Activated CD4-positive, alpha-beta T cell treated with anti-CD3 and anti-CD28 coated beads, Interleukin-2, amount 50 U/mL, for 1 hour (primary cell): ENCODE measurements around the gene NFAT5.
"Not testable (repeated sequence)": the region's sequence is repeated elsewhere in the genome, so short reads cannot be mapped to it uniquely, and the experiment has no call there.

Source experiments
- DNase-seq: peaks from one replicate; pipeline ENCODE4 v3.0.0-alpha.2; 2020

Gene NFAT5

GRCh38 chr16:69643997-69644396 lies 78.2 kb downstream of the NFAT5 start:
- not testable (repeated sequence) for DNase-seq

GRCh38 chr16:69644790-69645189 lies 79.0 kb downstream of the NFAT5 start:
- DNase-seq = no peak

- no peak for DNase-seq
These were observed 81.3 kb downstream of the NFAT5 start for GRCh38 chr16:69647020-69647419.

- DNase-seq = no peak
These were observed 85.5 kb downstream of the NFAT5 start for GRCh38 chr16:69651217-69651616.

GRCh38 chr16:69654280-69654931 lies 88.6 kb downstream of the NFAT5 start:
- DNase-seq = no peak

GRCh38 chr16:69660166-69660565 lies 94.4 kb downstream of the NFAT5 start:
- no peak for DNase-seq

- DNase-seq = no peak
These were observed 97.1 kb downstream of the NFAT5 start for GRCh38 chr16:69662901-69663300.

GRCh38 chr16:69663846-69664245 lies 98.1 kb downstream of the NFAT5 start:
- DNase-seq = no peak

GRCh38 chr16:69669577-69669976 lies 103.8 kb downstream of the NFAT5 start:
- no peak for DNase-seq

GRCh38 chr16:69672315-69672997 lies 106.7 kb downstream of the NFAT5 start:
- DNase-seq = no peak

- DNase-seq = no peak
These were observed 107.4 kb downstream of the NFAT5 start for GRCh38 chr16:69672998-69673713.

- no peak for DNase-seq
These were observed 114.6 kb downstream of the NFAT5 start for GRCh38 chr16:69680358-69680757.

GRCh38 chr16:69688589-69688988 lies 122.8 kb downstream of the NFAT5 start:
- DNase-seq = no peak

GRCh38 chr16:69691980-69692911 lies 126.5 kb downstream of the NFAT5 start:
- no peak for DNase-seq

GRCh38 chr16:69693916-69694315 lies 128.2 kb downstream of the NFAT5 start:
- DNase-seq = no peak

- DNase-seq = no peak
These were observed 132.6 kb downstream of the NFAT5 start for GRCh38 chr16:69698404-69698803.

GRCh38 chr16:69699915-69700314 lies 134.1 kb downstream of the NFAT5 start:
- DNase-seq = no peak

GRCh38 chr16:69701452-69701851 lies 135.7 kb downstream of the NFAT5 start:
- DNase-seq = no peak

- no peak for DNase-seq
These were observed 136.1 kb downstream of the NFAT5 start for GRCh38 chr16:69701866-69702265.

GRCh38 chr16:69703638-69704037 lies 137.9 kb downstream of the NFAT5 start:
- DNase-seq = no peak

GRCh38 chr16:69706256-69706974 lies 140.6 kb downstream of the NFAT5 start:
- DNase-seq = no peak

GRCh38 chr16:69706975-69707340 lies 141.2 kb downstream of the NFAT5 start:
- DNase-seq = no peak
